Vein endothelial cell (primary cell): ENCODE data around the gene RNF181. TPM values are rescaled to one million over a fixed set of nuclear protein-coding genes. Genes with fewer than 3 reads are reported as not detected.

ENCODE experiments used
- small RNA-seq: library from RNA; depleted of rRNA; stranded (forward); fragments of <200 nt; gene quantifications from one replicate; pipeline ENCODE3, GENCODE V24; 2012
- total RNA-seq: library from RNA; depleted of rRNA; stranded (reverse); fragments of >200 nt; gene quantifications from 2 replicates; pipeline ENCODE4 v1.2.3, GENCODE V29; 2012

Gene RNF181, protein sequence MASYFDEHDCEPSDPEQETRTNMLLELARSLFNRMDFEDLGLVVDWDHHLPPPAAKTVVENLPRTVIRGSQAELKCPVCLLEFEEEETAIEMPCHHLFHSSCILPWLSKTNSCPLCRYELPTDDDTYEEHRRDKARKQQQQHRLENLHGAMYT
- total RNA-seq, result 193 and 231 TPM in 2 replicates

GRCh38 chr2:85595301-85596025 is at the start of gene RNF181:
TSS of gene RNF181 (plus strand) at chr2:85595745. CDS start at chr2:85595764, 19 bp downstream.

GRCh38 chr2:85561280-85562212 is 34.0 kb upstream of the RNF181 start, which contains the start of gene GGCX:
TSS of gene GGCX (minus strand) at chr2:85561493. CDS start at chr2:85561428, 65 bp downstream.

GRCh38 chr2:85577386-85578242 is 17.9 kb upstream of the RNF181 start, which contains the start of gene VAMP8:
TSS of gene VAMP8 (plus strand) at chr2:85577586. CDS start at chr2:85577647, 61 bp downstream.

GRCh38 chr2:85584354-85584856 is 11.1 kb upstream of the RNF181 start, which contains the start of gene VAMP5:
TSS of gene VAMP5 (plus strand) at chr2:85584431. CDS start at chr2:85584491, 60 bp downstream.

DNA sequence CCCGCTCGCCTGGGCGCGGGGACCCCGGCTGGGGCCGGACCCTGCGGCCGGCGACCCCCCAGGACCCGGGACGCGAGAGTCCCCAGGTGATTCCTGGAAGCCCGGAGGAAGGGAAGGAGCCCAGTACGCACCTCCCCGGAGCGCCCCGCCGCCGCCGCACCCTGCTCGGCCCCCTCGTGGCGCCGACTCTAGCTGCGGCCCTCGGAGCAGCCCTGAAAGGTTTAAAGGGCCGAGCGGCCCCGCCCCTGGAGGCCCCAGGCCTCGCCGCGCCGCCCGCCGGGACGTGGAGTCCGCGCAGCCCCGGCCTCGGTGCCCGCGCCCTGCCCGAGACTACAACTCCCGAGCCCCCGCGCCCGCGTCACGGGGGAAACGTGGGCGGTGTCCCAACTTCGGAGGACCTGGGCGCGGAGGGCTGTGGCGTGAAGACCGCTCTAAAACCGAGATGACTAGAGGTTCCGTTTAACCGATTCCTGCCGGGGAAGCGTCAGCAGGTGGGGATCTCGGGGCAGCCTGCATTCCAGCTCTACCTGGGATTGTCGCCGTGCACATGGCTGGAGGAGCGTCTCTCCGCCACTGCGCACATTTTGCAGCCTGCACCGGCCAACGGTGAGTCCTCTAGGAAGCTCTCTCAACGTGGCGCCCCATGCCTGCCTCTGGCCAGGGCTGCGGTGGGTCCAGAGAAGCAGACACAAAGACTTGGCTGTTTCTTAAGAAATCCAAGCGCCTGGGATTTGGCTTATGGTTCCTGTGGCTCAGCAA is 7.1 kb downstream of the RNF181 start, which contains the start of gene TMEM150A:
TSS of gene TMEM150A (minus strand) at position 223 of the 759 bp plus-strand sequence. CDS start 750 bp downstream, outside the sequence.

DNA sequence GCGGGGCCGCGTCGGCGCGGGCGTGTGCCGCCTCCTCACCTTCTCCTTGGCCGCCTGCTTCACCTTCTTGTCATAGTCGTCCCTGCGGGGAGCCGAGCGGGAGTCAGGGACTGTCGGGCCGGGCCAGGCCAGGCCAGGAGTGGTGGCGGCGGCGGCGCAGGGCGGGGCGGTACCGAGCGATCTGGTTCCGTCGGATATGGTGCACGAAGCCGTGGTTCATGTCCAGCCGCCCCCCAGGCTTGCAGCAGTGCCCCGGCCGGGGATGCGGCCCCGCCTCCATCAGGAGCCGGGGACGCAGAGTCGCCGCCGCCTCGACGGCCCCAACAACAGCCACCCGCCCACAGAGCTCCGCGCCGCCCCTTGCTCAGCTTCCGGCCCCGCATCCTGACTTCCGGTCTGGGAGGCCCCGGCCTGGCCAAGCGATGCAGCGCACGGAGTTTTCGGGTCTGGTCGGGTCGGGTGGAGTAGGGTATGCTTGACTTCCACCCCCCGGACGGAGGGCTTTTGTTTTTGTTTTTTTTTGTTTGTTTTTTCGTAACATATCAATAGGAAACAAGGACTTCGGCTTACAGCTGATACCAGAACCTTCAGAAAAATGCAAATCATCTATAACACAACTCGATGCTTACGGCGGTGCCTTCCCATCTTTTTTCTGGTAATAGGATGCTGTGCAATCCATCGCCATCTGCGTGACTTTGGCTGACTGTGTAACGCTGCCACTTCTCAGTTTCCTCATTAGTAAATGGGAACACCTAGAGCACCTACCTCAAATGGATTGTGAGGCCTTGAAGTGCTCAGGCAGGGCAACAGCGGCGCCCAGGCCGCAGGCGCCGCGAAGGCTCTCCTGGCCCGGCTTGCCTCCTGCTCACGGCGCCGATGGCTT is 16.4 kb downstream of the RNF181 start, which contains the start of gene C2orf68:
TSS of gene C2orf68 (minus strand) at position 362 of the 883 bp plus-strand sequence. CDS start at position 280, 82 bp downstream.

Small RNA genes lying within 50 kb of the gene (small RNA-seq; reads per million reads assigned to genes)
- 0.08 reads per million for gene RN7SL126P

Other genes starting within 250 kb of the RNF181 start
- 49.2 and 67.9 TPM in 2 replicates for gene RETSAT, start 241.2 kb upstream of the RNF181 start, total RNA-seq
- gene ELMOD3, start 241.0 kb upstream of the RNF181 start, total RNA-seq, result 14.2 and 18.6 TPM in 2 replicates
- gene CAPG, start 185.4 kb upstream of the RNF181 start, total RNA-seq, result 33.6 and 40.4 TPM in 2 replicates
- gene SH2D6, start 177.0 kb upstream of the RNF181 start, total RNA-seq, result not detected in 2 replicates
- gene MAT2A, start 56.6 kb upstream of the RNF181 start, total RNA-seq, result 93.4 and 101 TPM in 2 replicates
- 40.2 and 43.5 TPM in 2 replicates for gene GGCX, start 34.3 kb upstream of the RNF181 start, total RNA-seq
- gene VAMP8, start 18.2 kb upstream of the RNF181 start, total RNA-seq, result 14.0 and 27.4 TPM in 2 replicates
- gene VAMP5, start 11.3 kb upstream of the RNF181 start, total RNA-seq, result 40.1 and 44.1 TPM in 2 replicates
- gene TMEM150A, start 7.0 kb downstream of the RNF181 start, total RNA-seq, result 11.8 and 14.0 TPM in 2 replicates
- gene C2orf68, start 16.3 kb downstream of the RNF181 start, total RNA-seq, result 18.0 and 19.4 TPM in 2 replicates
- 48.0 and 50.2 TPM in 2 replicates for gene USP39, start 20.4 kb downstream of the RNF181 start, total RNA-seq
- gene SFTPB, start 72.5 kb downstream of the RNF181 start, total RNA-seq, result not detected in 2 replicates
- not detected in 2 replicates for gene GNLY, start 98.6 kb downstream of the RNF181 start, total RNA-seq
- gene ATOH8, start 158.2 kb downstream of the RNF181 start, total RNA-seq, result 13.2 and 17.0 TPM in 2 replicates